Caco-2 (cell line): Measurements from ENCODE around the gene CSTF1. TPM values are rescaled to one million over a fixed set of nuclear protein-coding genes. Genes with fewer than 3 reads are reported as not detected.
A peak's percentile ranks its signal among the peaks of the same experiment; 100 is the strongest.

ENCODE experiments used
- BruUV-seq: library from RNA; stranded (reverse); fragments of 400-500 nt; replicated peaks from 2 replicates; lab custom pipeline; 2021; lab: Mats Ljungman, UMichigan
- CTCF ChIA-PET: fragments of 300-600 bp; sonication (Branson Sonifier 250); formaldehyde crosslinking; loops from one replicate; lab custom pipeline; 2022; ENCODE audit warnings: antibody characterized with exemption; lab: Charles Lee
- POLR2A ChIA-PET: fragments of 300-600 bp; sonication (Branson Sonifier 250); formaldehyde crosslinking; loops from one replicate; lab custom pipeline; 2022; ENCODE audit warnings: antibody characterized with exemption; lab: Charles Lee
- DNase-seq, 2 experiments: peaks; one replicate each; pipeline versions ENCODE4 v3.0.0 to v3.0.0-alpha.2; 2020 to 2022
- H3K27me3 ChIP-seq: replicated peaks from 2 replicates; pipeline ENCODE4 v1.6.0; 2011; ENCODE audit warnings: low read length; ENCODE audit not compliant: control insufficient read depth, insufficient read depth
- H3K36me3 ChIP-seq: 2 replicates; pipeline ENCODE4 v1.5.1; 2011; ENCODE audit warnings: low read length; ENCODE audit not compliant: control insufficient read depth, insufficient read depth
- H3K4me1 ChIP-seq: fragments of 250-450 bp; sonication (Bioruptor Pico); 2 replicates; pipeline ENCODE4 v1.5.1; 2020; ENCODE audit warnings: mild to moderate bottlenecking
- H3K4me3 ChIP-seq: 2 replicates; pipeline ENCODE4 v1.5.1; 2011; ENCODE audit warnings: low read depth, mild to moderate bottlenecking, control low read depth, low read length
- H3K9me3 ChIP-seq: fragments of 250-450 bp; sonication (Bioruptor Pico); 2 replicates; pipeline ENCODE4 v1.5.1; 2020; ENCODE audit warnings: mild to moderate bottlenecking, moderate library complexity
- H3K27ac Mint-ChIP-seq: one replicate; pipeline ENCODE4 v1.8.0; 2022; ENCODE audit warnings: mixed read lengths; ENCODE audit not compliant: unreplicated experiment
- H3K27me3 Mint-ChIP-seq: one replicate; pipeline ENCODE4 v1.8.0; 2022; ENCODE audit warnings: mixed read lengths; ENCODE audit not compliant: insufficient read depth, unreplicated experiment
- H3K36me3 Mint-ChIP-seq: one replicate; pipeline ENCODE4 v1.8.0; 2022; ENCODE audit warnings: mild to moderate bottlenecking, mixed read lengths; ENCODE audit not compliant: insufficient read depth, unreplicated experiment
- H3K4me1 Mint-ChIP-seq: one replicate; pipeline ENCODE4 v1.8.0; 2022; ENCODE audit warnings: low read depth, mixed read lengths; ENCODE audit not compliant: unreplicated experiment
- H3K4me3 Mint-ChIP-seq: one replicate; pipeline ENCODE4 v1.8.0; 2022; ENCODE audit warnings: mild to moderate bottlenecking, moderate library complexity, mixed read lengths; ENCODE audit not compliant: unreplicated experiment
- H3K9me3 Mint-ChIP-seq: one replicate; pipeline ENCODE4 v1.8.0; 2022; ENCODE audit warnings: mixed read lengths; ENCODE audit not compliant: unreplicated experiment
- intact Hi-C: fragments of 100-400 bp; cut with micrococcal nuclease; formaldehyde crosslinking; loops from one replicate; pipeline ENCODE4 v1.10.0; 2022; ENCODE audit not compliant: unreplicated experiment
- total RNA-seq: library from RNA; stranded (reverse); gene quantifications from 2 replicates; pipeline ENCODE4 v1.2.3, GENCODE V29; 2022
- TF ChIP-seq, protein P1 (sequence below), 2 experiments: fragments of 200-600 bp in 1 of 2; IDR thresholded peaks; 1 replicate in 1 of 2; 2 replicates in 1 of 2; pipeline versions ENCODE4 v1.5.1 to v1.8.0; 2011 to 2022; ENCODE audit warnings: antibody characterized with exemption in 1 of 2, control low read depth in 1 of 2, inconsistent platforms in 1 of 2, low read depth in 1 of 2, low read length in 1 of 2, mild to moderate bottlenecking in 1 of 2, moderate library complexity in 1 of 2; ENCODE audit not compliant: insufficient read depth in 1 of 2, severe bottlenecking in 1 of 2, unreplicated experiment in 1 of 2

The CSTF1 gene
- total RNA-seq, 1 experiment from 2014 or later = 97.0 TPM

DNA sequence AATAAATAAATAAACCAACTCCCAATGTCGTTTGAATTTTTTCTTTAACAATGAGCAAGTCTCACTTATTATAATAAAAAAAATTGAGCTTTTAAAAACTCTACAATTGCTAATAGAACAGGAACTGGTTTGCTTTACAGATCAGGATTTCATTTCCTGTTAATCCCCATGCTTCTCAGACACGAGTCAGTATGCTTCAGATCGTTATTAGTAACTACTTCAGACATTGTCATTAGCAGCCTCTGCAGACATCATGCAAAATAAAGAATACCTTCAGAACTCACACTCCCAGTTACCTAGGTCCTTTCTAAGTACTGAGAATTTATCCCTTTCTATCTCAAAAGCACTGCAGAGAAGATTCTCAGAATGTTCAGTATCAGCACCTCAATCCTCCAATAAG is 43.7 kb upstream of the CSTF1 start:
- no peaks in the 10 kb centered on the region for H3K36me3 ChIP-seq
- TF ChIP-seq, protein P1, sequence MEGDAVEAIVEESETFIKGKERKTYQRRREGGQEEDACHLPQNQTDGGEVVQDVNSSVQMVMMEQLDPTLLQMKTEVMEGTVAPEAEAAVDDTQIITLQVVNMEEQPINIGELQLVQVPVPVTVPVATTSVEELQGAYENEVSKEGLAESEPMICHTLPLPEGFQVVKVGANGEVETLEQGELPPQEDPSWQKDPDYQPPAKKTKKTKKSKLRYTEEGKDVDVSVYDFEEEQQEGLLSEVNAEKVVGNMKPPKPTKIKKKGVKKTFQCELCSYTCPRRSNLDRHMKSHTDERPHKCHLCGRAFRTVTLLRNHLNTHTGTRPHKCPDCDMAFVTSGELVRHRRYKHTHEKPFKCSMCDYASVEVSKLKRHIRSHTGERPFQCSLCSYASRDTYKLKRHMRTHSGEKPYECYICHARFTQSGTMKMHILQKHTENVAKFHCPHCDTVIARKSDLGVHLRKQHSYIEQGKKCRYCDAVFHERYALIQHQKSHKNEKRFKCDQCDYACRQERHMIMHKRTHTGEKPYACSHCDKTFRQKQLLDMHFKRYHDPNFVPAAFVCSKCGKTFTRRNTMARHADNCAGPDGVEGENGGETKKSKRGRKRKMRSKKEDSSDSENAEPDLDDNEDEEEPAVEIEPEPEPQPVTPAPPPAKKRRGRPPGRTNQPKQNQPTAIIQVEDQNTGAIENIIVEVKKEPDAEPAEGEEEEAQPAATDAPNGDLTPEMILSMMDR (IDR thresholded peaks at IDR 0.05; ENCODE audit: insufficient read depth in 1 of 2, low read depth in 1 of 2, low read length in 1 of 2, severe bottlenecking in 1 of 2, unreplicated experiment in 1 of 2) = no peak
- Mint-ChIP-seq H3K9me3 (no peaks in the 10 kb centered on the region), H3K4me3 (peak overlapping the region; percentile 40), H3K27me3 (no peaks in the 10 kb centered on the region), H3K4me1 (peaks cover 15% of the 10 kb centered on the region), H3K27ac (peak overlapping the region; percentile 6), H3K36me3 (no peaks in the 10 kb centered on the region)
- peaks cover 16% of the 10 kb centered on the region for H3K4me1 ChIP-seq
- H3K27me3 ChIP-seq = no peaks in the 10 kb centered on the region
- no TSS peak for BruUV-seq
- H3K9me3 ChIP-seq = no peaks in the 10 kb centered on the region
- no peak overlapping the region for H3K4me3 ChIP-seq
- ChIA-PET POLR2A (interaction anchor here (0.6 to 1.9 kb wide), 3 partner anchors 10 to 44 kb away, joined by 3 to 10 read pairs (median 8); partner anchors contain the start of genes AURKA, CSTF1 and FAM210B), CTCF (no interaction called here)
- intact Hi-C loops = loop anchor here (1.0 kb wide), 2 partner anchors 10 to 44 kb away; partner anchors contain the start of genes AURKA, CSTF1 and FAM210B
- DNase-seq = no peak

DNA sequence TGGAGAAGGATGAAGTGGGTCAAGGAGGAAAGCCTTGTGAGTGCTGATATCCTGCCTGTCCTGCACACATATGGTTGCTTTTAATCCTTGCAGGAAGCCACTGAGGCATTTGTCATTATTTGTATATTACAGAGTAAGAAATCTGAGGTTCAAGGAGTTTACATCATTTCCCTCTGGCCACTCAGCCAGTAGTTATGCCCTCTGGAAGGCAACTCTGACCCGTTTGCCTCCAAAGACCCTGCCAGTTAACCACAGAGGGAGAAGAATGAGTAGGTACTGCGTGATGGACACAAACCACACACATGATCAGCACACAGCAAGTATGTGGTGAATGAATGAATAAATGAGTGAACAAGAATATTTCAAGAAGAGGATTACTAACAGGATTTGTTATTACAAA is 41.6 kb upstream of the CSTF1 start:
- intact Hi-C loops = no loop called here
- no TSS peak for BruUV-seq
- CTCF ChIA-PET = no interaction called here

DNA sequence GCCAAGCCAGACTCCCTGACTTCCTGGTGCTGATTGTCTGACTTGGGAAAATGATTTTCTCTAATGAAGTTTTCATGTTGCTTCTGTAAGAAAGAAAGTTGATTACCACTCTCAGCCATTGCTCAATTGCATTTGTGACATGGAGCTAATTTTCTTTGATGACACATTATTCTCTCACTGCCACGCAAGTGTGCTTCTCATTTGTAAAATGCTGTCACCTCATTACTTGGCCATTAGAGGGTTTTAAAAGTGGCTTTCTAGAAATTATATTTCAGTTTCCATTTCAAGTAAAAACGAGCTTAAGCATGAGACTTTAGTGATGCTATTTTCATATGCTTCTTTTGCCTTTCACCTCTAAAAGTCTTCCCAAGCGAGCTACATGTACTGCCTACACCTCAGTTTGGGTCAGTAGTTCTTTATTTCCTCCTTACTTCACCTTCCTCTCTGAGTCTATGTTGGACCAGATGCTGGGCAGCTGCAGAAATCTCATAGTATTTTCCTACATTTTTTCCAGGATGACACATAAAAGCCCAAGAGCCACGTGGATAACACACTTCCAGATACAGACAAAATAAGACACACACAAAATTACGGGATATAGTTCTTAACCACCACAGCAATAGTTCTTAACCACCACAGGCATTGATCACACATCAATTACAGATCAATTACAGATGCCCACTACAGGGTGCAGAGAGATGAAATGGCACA is 39.9 kb upstream of the CSTF1 start:
- no peaks in the 10 kb centered on the region for H3K9me3 Mint-ChIP-seq
- H3K36me3 Mint-ChIP-seq = no peaks in the 10 kb centered on the region
- no peaks in the 10 kb centered on the region for H3K27me3 ChIP-seq
- H3K9me3 ChIP-seq = no peaks in the 10 kb centered on the region
- H3K36me3 ChIP-seq = no peaks in the 10 kb centered on the region
- intact Hi-C loops = no loop called here
- no peak overlapping the region for H3K27ac Mint-ChIP-seq
- H3K4me3 ChIP-seq = no peak overlapping the region
- H3K4me1 Mint-ChIP-seq = peaks cover 13% of the 10 kb centered on the region
- no peak for DNase-seq
- ChIA-PET CTCF (no interaction called here), POLR2A (no interaction called here)
- no TSS peak for BruUV-seq
- TF ChIP-seq, protein P1 (IDR thresholded peaks at IDR 0.05; ENCODE audit: insufficient read depth in 1 of 2, low read depth in 1 of 2, low read length in 1 of 2, severe bottlenecking in 1 of 2, unreplicated experiment in 1 of 2) = no peak
- peaks cover 3% of the 10 kb centered on the region for H3K27me3 Mint-ChIP-seq
- peaks cover 15% of the 10 kb centered on the region for H3K4me1 ChIP-seq
- no peak overlapping the region for H3K4me3 Mint-ChIP-seq

More for the DNA sequence above, 41.6 kb upstream of the CSTF1 start:
- Mint-ChIP-seq H3K4me3 (no peak overlapping the region), H3K27me3 (peaks cover 3% of the 10 kb centered on the region), H3K9me3 (no peaks in the 10 kb centered on the region), H3K4me1 (peaks cover 15% of the 10 kb centered on the region), H3K36me3 (no peaks in the 10 kb centered on the region), H3K27ac (no peak overlapping the region)
- POLR2A ChIA-PET = no interaction called here
- DNase-seq = no peak
- Histone ChIP-seq H3K4me1 (peaks cover 16% of the 10 kb centered on the region), H3K9me3 (no peaks in the 10 kb centered on the region), H3K27me3 (no peaks in the 10 kb centered on the region), H3K36me3 (no peaks in the 10 kb centered on the region), H3K4me3 (no peak overlapping the region)
- TF ChIP-seq, protein P1 (IDR thresholded peaks at IDR 0.05; ENCODE audit: insufficient read depth in 1 of 2, low read depth in 1 of 2, low read length in 1 of 2, severe bottlenecking in 1 of 2, unreplicated experiment in 1 of 2) = no peak
